ENCODE measurements around the gene SHPK. TPM values are rescaled to one million over a fixed set of nuclear protein-coding genes. Genes with fewer than 3 reads are reported as not detected.

SHPK gene
- total RNA-seq, 1 donor from 2014 or later, result 7.8 TPM

DNA sequence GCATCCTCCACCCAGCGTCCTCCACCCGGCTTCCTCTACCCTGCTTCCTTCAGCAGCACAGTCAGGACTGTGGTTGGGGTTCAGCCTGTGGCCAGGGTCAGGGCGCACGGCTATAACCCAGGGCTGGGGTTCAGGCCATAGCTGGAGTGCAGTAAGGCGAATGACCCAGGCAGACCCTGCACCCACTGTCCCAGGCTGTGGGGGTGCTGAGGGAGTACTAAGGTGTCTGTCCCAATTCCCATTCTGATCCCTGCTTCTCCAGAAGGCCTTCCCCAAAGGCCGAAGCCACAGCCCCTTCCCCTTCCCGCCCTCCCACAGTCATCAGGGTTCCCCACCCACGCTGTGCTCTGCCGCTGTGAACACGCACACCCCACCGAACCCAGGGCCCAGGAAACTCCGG lies 45.0 kb upstream of the SHPK start:
- peaks cover 10% of the 10 kb centered on the region for H3K4me1 ChIP-seq (ENCODE audit: insufficient read depth, low read length)
- no peak for FAIRE-seq
- Mint-ChIP-seq H3K9me3 (ENCODE audit: unreplicated experiment) (no peaks in the 10 kb centered on the region), H3K4me3 (ENCODE audit: unreplicated experiment) (no peak overlapping the region), H3K4me1 (ENCODE audit: low read depth, unreplicated experiment) (peaks cover 11% of the 10 kb centered on the region), H3K27ac (ENCODE audit: unreplicated experiment) (no peak overlapping the region), H3K27me3 (ENCODE audit: low read depth, unreplicated experiment) (peaks cover 17% of the 10 kb centered on the region), H3K36me3 (ENCODE audit: low read depth, unreplicated experiment) (peaks cover 4% of the 10 kb centered on the region)
- TF ChIP-seq, protein P1, sequence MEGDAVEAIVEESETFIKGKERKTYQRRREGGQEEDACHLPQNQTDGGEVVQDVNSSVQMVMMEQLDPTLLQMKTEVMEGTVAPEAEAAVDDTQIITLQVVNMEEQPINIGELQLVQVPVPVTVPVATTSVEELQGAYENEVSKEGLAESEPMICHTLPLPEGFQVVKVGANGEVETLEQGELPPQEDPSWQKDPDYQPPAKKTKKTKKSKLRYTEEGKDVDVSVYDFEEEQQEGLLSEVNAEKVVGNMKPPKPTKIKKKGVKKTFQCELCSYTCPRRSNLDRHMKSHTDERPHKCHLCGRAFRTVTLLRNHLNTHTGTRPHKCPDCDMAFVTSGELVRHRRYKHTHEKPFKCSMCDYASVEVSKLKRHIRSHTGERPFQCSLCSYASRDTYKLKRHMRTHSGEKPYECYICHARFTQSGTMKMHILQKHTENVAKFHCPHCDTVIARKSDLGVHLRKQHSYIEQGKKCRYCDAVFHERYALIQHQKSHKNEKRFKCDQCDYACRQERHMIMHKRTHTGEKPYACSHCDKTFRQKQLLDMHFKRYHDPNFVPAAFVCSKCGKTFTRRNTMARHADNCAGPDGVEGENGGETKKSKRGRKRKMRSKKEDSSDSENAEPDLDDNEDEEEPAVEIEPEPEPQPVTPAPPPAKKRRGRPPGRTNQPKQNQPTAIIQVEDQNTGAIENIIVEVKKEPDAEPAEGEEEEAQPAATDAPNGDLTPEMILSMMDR (IDR thresholded peaks at IDR 0.05; ENCODE audit: insufficient read depth, low read depth, low read length), result no peak
- no peak for TF ChIP-seq EZH2 (IDR thresholded peaks at IDR 0.05; ENCODE audit: insufficient read depth, low read length)
- no peak overlapping the region for H3K4me3 ChIP-seq (ENCODE audit: insufficient read depth, low read depth, low read length)
- H3K27ac ChIP-seq (ENCODE audit: low read depth, low read length), result no peak overlapping the region
- DNase-seq (ENCODE audit: low read depth), result no peak
- no peak overlapping the region for H3K9ac ChIP-seq (ENCODE audit: low read length)
- H3K4me2 ChIP-seq (ENCODE audit: low read length), result no peak overlapping the region
- no peak overlapping the region for H2AFZ ChIP-seq (ENCODE audit: low read depth, low read length)
- no peaks in the 10 kb centered on the region for H4K20me1 ChIP-seq (ENCODE audit: insufficient read depth, low read length)
- H3K36me3 ChIP-seq (ENCODE audit: insufficient read depth, low read length), result no peaks in the 10 kb centered on the region
- no peaks in the 10 kb centered on the region for H3K79me2 ChIP-seq (ENCODE audit: insufficient read depth, low read length)
- no peaks in the 10 kb centered on the region for H3K9me3 ChIP-seq (ENCODE audit: insufficient read depth, low read depth, low read length)
- peaks cover 15% of the 10 kb centered on the region for H3K27me3 ChIP-seq (ENCODE audit: insufficient read depth, low read length)

DNA sequence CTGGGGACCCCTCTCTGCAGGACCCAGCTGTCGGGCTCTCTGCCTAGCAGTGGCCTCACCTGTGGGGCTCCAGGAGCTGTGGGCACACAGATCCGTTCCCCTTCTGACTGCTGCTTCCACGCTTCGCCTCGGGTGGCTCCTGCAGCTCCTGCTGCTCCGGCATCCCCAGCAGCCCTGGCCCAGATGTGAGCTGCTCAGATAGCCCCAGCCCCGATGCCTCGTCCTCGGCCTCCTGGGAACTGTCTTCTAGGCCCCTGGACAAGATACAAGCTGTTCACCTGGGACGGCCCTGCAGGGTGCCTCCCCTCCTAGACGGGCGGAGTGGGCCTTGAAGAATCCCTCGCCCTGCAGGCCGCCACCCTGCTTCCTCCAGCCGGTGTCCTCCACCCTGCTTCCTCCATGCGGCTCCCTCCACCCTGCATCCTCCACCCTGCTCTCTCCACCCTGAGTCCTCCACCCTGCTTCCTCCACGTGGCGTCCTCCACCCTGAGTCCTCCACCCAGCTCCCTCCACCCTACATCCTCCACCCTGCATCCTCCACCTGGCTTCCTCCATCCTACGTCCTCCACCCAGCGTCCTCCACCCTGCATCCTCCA lies 43.6 kb upstream of the SHPK start:
- TF ChIP-seq EZH2 (IDR thresholded peaks at IDR 0.05; ENCODE audit: insufficient read depth, low read length), result no peak
- TF ChIP-seq, protein P1 (IDR thresholded peaks at IDR 0.05; ENCODE audit: insufficient read depth, low read depth, low read length), result no peak
- H3K27ac Mint-ChIP-seq (ENCODE audit: unreplicated experiment), result no peak overlapping the region
- no peak for DNase-seq (ENCODE audit: low read depth)

DNA sequence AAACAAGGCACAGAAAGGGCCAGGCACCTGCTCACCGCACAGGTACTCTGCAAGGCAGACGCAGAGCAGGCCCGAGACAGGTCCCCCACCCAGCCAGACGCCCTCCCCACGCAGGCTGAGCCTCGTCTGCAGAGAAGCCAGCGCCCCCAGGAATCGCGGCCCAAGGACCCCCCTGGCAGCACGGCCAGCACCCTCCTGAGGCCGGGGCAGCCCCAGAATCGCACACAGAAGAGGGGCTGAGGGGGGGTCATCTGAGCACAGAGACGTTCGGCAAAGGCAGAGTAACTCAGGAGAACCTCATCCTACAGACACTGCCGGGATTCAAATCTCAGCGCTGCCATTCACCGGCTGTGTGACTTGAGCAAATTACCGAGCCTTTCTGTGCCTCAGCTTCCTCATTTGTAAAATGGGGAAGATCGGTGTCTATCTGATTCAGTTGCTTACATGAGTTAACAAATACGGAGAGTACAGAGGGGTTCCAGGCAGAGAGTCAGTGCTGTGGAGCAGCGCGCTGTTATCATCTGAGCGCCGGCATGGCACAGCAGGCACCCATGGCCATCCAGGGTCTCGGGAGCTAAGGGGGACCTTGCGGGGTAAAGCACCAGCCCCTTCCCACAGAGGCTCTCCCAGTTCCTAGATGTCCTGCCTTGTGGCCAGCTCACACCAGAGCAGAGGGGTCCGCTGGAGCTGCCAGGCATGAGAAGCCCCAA lies 42.9 kb upstream of the SHPK start:
- no peaks in the 10 kb centered on the region for H3K9me3 ChIP-seq (ENCODE audit: insufficient read depth, low read depth, low read length)
- no peak overlapping the region for H2AFZ ChIP-seq (ENCODE audit: low read depth, low read length)
- peaks cover 10% of the 10 kb centered on the region for H3K4me1 ChIP-seq (ENCODE audit: insufficient read depth, low read length)
- Mint-ChIP-seq H3K27me3 (ENCODE audit: low read depth, unreplicated experiment) (peaks cover 17% of the 10 kb centered on the region), H3K36me3 (ENCODE audit: low read depth, unreplicated experiment) (peaks cover 7% of the 10 kb centered on the region), H3K4me1 (ENCODE audit: low read depth, unreplicated experiment) (peaks cover 11% of the 10 kb centered on the region), H3K27ac (ENCODE audit: unreplicated experiment) (no peak overlapping the region), H3K9me3 (ENCODE audit: unreplicated experiment) (no peaks in the 10 kb centered on the region), H3K4me3 (ENCODE audit: unreplicated experiment) (no peak overlapping the region)
- TF ChIP-seq EZH2 (IDR thresholded peaks at IDR 0.05; ENCODE audit: insufficient read depth, low read length), result no peak
- TF ChIP-seq, protein P1 (IDR thresholded peaks at IDR 0.05; ENCODE audit: insufficient read depth, low read depth, low read length), result no peak
- no peak for DNase-seq (ENCODE audit: low read depth)
- no peaks in the 10 kb centered on the region for H3K36me3 ChIP-seq (ENCODE audit: insufficient read depth, low read length)
- peak overlapping the region; percentile 25 for H3K4me2 ChIP-seq (ENCODE audit: low read length)
- no peak for FAIRE-seq
- no peak overlapping the region for H3K9ac ChIP-seq (ENCODE audit: low read length)
- H4K20me1 ChIP-seq (ENCODE audit: insufficient read depth, low read length), result no peaks in the 10 kb centered on the region
- no peak overlapping the region for H3K4me3 ChIP-seq (ENCODE audit: insufficient read depth, low read depth, low read length)
- no peak overlapping the region for H3K27ac ChIP-seq (ENCODE audit: low read depth, low read length)
- H3K79me2 ChIP-seq (ENCODE audit: insufficient read depth, low read length), result no peaks in the 10 kb centered on the region
- peaks cover 6% of the 10 kb centered on the region for H3K27me3 ChIP-seq (ENCODE audit: insufficient read depth, low read length)

More for the DNA sequence above, 43.6 kb upstream of the SHPK start:
- Histone ChIP-seq H3K36me3 (ENCODE audit: insufficient read depth, low read length) (no peaks in the 10 kb centered on the region), H3K9me3 (ENCODE audit: insufficient read depth, low read depth, low read length) (no peaks in the 10 kb centered on the region), H3K4me3 (ENCODE audit: insufficient read depth, low read depth, low read length) (no peak overlapping the region), H3K9ac (ENCODE audit: low read length) (no peak overlapping the region), H3K27me3 (ENCODE audit: insufficient read depth, low read length) (peaks cover 10% of the 10 kb centered on the region), H3K4me1 (ENCODE audit: insufficient read depth, low read length) (peaks cover 10% of the 10 kb centered on the region), H2AFZ (ENCODE audit: low read depth, low read length) (no peak overlapping the region), H4K20me1 (ENCODE audit: insufficient read depth, low read length) (no peaks in the 10 kb centered on the region), H3K27ac (ENCODE audit: low read depth, low read length) (no peak overlapping the region), H3K79me2 (ENCODE audit: insufficient read depth, low read length) (no peaks in the 10 kb centered on the region), H3K4me2 (ENCODE audit: low read length) (no peak overlapping the region)
- peaks cover 11% of the 10 kb centered on the region for H3K4me1 Mint-ChIP-seq (ENCODE audit: low read depth, unreplicated experiment)
- H3K4me3 Mint-ChIP-seq (ENCODE audit: unreplicated experiment), result no peak overlapping the region
- H3K36me3 Mint-ChIP-seq (ENCODE audit: low read depth, unreplicated experiment), result peaks cover 7% of the 10 kb centered on the region
- FAIRE-seq, result no peak
- no peaks in the 10 kb centered on the region for H3K9me3 Mint-ChIP-seq (ENCODE audit: unreplicated experiment)
- peaks cover 17% of the 10 kb centered on the region for H3K27me3 Mint-ChIP-seq (ENCODE audit: low read depth, unreplicated experiment)

Measured in astrocyte (in vitro differentiated cells and primary cell).